ENCODE results near the gene FAM76A.
"Not testable (repeated sequence)": the region's sequence is repeated elsewhere in the genome, so short reads cannot be mapped to it uniquely, and the experiment has no call there.

Gene FAM76A

GRCh38 chr1:27725374-27726172 is at the start of gene FAM76A:
Gene FAM76A (plus strand): TSS chr1:27725961. CDS start chr1:27726081, 120 bp downstream.
- peak within 1 kb of the TSS; percentile 67 to 99 (median 92) for H3K27ac ChIP-seq
- peak within 1 kb of the TSS; percentile 54 to 100 (median 95) for H3K4me3 ChIP-seq

DNA sequence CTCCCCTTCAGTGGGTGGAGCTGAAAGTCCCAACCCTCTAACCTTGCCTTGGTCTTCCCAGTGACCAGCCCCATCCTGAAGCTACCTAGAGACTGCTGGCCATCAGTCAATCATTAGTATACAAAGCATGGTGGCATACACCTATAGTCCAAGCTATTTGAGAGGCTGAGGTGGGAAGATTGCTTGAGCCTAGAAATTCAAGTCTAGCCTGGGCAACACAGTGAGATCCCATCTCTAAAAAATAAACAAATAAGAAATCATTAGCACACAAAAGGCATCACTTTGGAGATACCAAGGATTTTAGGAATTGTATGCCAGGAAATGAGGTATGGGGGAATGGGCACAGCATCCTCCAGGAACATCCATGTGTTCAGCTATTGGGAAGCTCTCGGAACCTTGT is 49.4 kb upstream of the FAM76A start:
- no peak overlapping the region for H3K4me3 ChIP-seq
- no peak overlapping the region for H3K27ac ChIP-seq

DNA sequence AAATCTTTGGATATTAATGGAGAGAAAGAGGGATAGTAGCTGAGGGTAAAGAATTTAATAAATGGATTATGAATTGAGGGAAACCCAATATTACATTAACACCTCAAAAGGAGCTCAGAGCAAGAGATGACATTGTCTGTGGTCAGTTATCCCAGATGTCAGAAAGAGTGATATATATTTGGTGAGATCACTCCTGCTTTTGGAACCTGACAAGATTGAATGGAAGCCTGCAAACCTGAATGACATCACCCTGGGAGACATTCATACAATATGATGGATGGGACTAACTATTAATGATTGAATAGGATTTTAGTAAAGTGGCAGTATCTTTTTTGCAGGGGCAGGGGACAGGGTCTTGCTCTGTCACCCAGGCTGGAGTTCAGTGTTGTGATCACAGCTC is 47.0 kb upstream of the FAM76A start:
- Histone ChIP-seq H3K4me3 (no peak overlapping the region), H3K27ac (no peak overlapping the region)

DNA sequence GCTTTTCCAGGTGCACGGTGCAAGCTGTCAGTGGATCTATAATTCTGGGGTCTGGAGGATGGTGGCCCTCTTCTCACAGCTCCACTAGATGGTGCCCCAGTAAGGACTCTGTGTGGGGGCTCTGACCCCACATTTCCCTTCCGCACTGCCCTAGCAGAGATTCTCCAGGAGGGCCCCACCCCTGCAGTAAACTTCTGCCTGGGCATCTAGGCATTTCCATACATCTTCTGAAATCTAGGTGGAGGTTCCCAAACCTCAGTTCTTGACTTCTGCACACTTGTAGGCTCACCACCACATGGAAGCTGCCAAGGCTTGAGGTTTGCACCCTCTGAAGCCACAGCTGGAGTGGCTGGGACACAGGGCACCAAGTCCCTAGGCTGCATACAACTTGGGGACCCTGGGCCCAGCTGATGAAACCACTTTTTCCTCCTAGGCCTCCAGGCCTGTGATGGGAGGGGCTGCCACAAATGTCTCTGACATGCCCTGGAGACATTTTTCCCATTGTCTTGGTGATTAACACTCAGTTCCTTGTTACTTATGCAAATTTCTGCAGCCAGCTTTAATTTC is 45.5 kb upstream of the FAM76A start:
- H3K27ac ChIP-seq, H3K4me3 ChIP-seq: not testable (repeated sequence)

DNA sequence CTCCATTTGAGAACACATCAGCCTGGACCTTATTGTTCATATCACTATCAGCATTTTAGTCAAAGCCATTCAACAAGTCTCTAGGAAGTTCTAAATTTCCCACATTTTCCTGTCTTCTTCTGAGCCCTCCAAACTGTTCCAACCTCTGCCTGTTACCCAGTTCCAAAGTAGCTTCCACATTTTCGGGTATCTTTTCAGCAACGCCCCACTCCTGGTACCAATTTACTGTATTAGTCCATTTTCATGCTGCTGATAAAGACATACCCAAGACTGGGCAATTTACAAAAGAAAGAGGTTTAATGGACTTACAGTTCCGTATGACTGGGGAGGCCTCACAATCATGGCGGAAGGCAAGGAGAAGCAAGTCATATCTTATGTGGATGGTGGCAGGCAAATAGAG is 44.2 kb upstream of the FAM76A start:
- not testable (repeated sequence) for H3K27ac ChIP-seq, H3K4me3 ChIP-seq

GRCh38 chr1:27682351-27682944 is 43.3 kb upstream of the FAM76A start:
- no peak overlapping the region for H3K4me3 ChIP-seq
- H3K27ac ChIP-seq, result no peak overlapping the region

GRCh38 chr1:27684176-27684575 is 41.6 kb upstream of the FAM76A start:
- no peak overlapping the region for H3K4me3 ChIP-seq
- H3K27ac ChIP-seq, result no peak overlapping the region

DNA sequence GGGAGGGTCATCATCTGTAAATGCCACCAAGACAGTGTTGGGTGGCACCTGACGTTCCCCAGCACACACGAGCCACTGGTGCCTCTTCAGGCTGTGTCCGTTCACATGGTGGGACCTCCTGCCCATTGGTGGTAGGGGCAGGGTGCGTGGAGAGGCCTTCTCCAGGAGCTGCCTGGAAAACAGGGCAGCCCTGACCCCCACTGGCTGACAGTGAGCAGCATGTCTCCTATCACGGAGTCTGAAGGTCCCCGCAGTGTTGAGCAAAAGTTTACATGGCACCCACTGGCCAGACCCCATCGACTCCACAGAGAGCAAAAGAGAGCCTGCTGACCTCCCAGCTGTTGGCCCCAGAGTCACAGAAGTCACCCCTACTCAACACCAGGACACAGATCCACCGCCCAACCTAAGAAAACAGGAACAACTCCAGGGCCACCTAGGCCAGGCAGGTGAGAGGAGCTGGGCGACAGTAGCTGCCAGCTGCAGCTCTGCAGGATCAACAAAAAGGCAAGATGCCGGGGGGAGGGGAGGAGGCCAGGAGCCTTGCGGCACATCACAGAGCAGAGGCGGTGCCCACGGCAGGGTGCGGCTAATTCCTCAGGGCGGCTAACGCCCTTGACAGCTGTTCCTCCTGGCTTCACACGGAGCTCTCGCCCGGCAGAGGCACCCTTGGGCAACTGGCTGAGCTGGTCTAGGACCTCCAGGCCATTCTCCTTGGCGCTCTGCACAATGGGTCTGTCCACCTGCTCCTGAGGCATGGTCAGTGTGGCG is 39.4 kb upstream of the FAM76A start:
- H3K27ac ChIP-seq, result no peak overlapping the region
- no peak overlapping the region for H3K4me3 ChIP-seq

DNA sequence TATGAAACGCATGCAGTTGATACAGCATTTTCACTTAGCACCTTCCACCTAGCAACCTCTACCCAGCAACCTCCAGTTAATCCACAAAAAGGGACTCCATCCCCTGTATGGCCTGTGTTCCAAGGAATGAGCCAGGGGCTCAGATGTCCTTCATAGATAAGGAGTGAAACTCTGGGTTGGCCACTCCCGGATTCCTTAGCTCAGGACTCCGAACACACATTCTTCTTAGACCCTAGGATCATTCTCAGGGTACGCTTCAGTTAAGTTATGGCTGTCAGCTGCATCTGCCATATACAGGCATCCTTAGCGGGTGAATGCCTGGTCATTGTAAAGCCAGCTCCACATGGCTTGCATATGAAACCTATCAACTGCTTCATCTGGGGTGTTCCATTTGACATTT is 37.9 kb upstream of the FAM76A start:
- H3K4me3 ChIP-seq, result no peak overlapping the region
- H3K27ac ChIP-seq, result no peak overlapping the region

DNA sequence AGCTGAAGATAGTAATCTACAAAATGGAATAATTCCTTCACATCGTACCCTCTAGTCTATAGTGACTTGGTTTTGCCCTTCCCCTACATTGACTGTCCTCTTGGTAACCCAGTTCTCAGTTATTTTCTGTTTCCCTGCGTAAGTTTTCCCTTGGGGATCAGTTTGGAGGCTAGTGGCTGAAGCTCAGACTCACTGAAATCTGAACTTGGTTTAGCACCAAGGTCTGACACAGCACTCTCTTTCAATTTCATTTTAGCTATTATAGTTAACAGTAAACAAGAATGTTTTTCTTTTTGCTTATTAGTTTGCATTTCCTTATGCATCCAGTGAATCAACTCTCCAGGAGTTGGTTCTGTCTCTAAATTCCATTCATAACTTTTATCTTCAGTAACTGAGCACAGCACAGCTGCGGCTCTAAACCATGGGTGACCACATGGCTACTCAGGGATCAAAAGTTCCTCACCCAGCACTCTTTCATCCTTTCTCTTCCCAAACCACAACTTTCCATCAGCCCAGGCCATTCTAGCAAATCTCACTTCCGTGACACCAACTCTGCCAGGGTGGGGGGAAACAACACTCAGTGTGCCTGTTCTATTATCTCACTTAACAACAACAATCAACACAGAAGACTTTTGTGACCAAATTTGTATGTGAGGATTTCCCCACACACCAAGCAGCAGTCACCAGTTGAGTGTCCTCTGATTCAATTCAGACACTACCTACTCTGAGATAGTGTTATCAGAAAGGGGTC is 36.2 kb upstream of the FAM76A start:
- H3K27ac ChIP-seq, result peak overlapping the region in 3 of 21 experiments; percentile 1 to 61 (median 31)

GRCh38 chr1:27690183-27690582 is 35.6 kb upstream of the FAM76A start:
- H3K4me3 ChIP-seq, result no peak overlapping the region
- H3K27ac ChIP-seq, result peak overlapping the region in 2 of 21 experiments; percentile 1 to 61

More for the DNA sequence above, 36.2 kb upstream of the FAM76A start:
- no peak overlapping the region for H3K4me3 ChIP-seq

- not testable (repeated sequence) for H3K27ac ChIP-seq, H3K4me3 ChIP-seq
Measured at GRCh38 chr1:27696835-27697234, 28.9 kb upstream of the FAM76A start.

DNA sequence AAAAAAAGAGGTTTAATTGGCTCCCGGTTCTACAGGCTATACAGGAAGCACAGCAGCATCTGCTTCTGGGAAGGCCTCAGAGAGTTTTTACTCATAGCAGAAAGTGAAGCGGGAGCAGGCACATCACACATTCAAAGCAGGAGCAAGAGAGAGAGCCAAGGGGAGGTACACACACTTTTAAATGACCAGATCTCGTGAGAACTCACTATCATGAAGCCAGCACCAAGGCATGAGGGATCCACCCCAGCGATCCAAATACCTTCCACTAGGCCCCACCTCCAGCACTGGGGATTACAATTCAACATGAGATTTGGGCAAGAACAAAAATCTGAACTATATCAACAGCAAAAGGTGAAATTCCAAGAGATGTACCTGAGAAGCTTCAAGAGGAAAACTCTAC is 20.8 kb upstream of the FAM76A start:
- H3K27ac ChIP-seq, result no peak overlapping the region
- H3K4me3 ChIP-seq, result no peak overlapping the region

- no peak overlapping the region for H3K4me3 ChIP-seq
- H3K27ac ChIP-seq, result no peak overlapping the region
Measured at GRCh38 chr1:27705545-27705944, 20.2 kb upstream of the FAM76A start.

- Histone ChIP-seq H3K27ac (no peak overlapping the region), H3K4me3 (no peak overlapping the region)
Measured at GRCh38 chr1:27710574-27710973, 15.2 kb upstream of the FAM76A start.

GRCh38 chr1:27713139-27713725 is 12.5 kb upstream of the FAM76A start:
- H3K4me3 ChIP-seq, result no peak overlapping the region
- H3K27ac ChIP-seq, result no peak overlapping the region

DNA sequence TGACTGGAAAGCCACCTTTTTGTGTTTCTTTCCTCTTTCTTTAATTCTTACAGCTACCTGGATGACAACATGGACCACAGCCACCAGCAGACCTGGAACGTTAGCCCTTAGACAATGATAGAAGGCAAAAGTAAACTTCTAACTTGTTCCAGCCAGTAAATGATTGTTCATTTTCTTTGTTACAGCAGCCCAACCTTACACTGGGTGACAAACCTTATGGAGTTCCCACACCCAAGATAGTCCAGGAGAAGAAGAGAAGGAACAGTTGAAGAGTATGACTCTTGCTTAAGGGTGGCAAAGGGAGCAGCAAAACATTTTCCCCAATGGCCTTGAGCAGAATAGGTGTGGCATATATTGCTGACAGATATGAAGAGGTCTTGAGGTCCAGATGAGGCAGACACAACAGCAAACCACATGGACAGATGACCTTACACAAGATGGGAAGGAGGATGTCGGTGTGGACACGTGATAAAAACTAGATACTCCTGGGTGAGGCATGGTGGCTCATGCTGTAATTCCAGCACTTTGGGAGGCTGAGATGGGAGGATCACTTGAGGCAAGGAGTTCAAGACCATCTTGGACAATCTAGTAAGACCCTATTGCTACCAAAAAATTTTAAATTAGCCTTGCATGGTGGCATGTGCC is 11.8 kb upstream of the FAM76A start:
- no peak overlapping the region for H3K4me3 ChIP-seq
- peak overlapping the region in 1 of 21 experiments; percentile 17 for H3K27ac ChIP-seq

- Histone ChIP-seq H3K27ac (no peak overlapping the region), H3K4me3 (no peak overlapping the region)
Measured at GRCh38 chr1:27716262-27716895, 9.4 kb upstream of the FAM76A start.

Data from skin epidermis (tissue), 12 donors.